Stimulated activated CD4-positive, alpha-beta T cell treated with anti-CD3 and anti-CD28 coated beads, TNF-alpha, amount 100 ng/mL, for 1 hour (primary cell): ENCODE results near the gene SSTR3.

ENCODE experiments used
- DNase-seq, 3 donors: peaks; one replicate each; pipeline ENCODE4 v3.0.0-alpha.2; 2020; ENCODE audit warnings: low read depth in 3 of 3, low spot score in 1 of 3

Gene SSTR3

DNA sequence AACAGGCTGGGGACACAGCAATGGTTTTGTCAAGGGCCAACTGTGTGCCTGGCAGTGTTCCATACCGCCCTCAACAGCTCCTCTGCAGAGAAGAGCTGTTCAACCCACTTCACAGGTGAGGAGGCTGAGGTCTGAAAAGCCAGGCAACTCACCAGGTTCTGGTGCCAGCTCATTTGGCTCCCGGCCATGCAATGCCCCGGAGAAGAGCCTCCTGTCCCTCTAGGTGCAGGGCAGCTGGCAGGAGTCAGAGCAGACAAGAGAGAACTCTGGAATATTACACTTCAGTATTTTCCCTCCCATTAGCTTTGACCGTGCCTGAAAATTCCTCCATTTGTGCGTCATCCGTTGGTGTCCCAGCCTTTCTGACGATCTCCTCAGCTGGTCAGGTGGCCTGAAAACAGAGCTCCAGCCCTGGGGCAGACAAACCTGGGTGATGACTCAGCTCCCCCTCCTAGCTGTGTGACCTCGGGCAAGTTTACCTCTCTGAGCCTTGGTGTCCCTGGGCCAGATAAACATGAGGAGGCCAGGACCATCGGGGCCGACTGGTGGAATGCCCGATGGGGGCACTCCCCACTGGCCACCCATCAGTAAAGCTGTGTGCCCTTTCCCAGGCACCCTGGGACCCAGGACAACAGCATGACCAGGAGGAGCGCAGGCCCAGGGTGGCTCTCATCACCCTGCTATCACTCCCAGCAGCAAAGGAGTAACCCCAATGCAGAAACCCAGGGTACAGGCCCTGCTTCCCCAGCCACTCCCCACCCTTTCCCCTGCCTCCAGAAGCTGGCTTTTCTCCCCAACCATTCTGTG lies 14.6 kb downstream of the SSTR3 start:
- DNase-seq, result no peak

DNA sequence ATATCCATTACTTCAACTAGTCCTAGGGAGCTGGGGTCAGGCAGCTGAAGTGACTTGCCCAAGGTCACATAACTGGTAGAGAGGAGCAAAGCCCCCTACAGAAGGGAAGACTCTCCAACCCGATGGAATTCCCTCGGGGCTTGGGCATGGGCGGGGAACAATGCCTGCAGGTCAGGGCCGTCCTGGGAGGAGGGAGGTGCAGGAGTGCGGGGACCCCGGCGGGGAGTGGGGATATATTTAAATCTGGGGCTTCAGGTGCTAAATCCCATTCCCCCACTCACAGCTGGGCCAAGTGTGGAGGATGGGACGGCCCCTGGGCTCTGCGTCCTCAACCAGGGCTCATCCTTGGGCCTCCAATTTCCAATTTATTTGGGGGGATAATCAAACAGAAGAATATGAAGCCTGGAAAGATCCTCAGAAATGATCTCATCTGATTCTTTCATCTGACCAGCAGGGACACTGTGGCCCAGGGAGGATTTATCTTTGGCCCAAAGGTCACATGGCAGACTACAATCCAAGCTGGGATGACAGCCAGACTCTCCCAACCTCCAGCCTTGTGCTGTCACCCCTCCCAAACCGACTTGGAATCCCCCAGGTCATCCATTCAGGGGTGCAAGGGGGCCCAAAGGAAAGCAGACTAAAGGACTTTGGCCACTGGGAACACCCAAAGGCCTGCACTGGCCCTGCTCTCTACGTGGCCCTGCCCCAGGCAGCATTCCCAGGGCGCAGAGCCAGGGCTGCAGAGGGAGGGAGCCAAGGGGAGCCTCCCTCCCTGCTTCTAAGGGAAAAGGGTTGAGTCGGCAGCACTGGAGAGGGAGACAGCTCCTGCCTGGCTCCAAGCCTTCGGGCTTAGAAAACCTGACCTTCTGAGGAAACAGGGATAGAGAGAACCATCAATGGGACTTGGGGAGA lies 15.5 kb downstream of the SSTR3 start:
- no peak for DNase-seq

DNA sequence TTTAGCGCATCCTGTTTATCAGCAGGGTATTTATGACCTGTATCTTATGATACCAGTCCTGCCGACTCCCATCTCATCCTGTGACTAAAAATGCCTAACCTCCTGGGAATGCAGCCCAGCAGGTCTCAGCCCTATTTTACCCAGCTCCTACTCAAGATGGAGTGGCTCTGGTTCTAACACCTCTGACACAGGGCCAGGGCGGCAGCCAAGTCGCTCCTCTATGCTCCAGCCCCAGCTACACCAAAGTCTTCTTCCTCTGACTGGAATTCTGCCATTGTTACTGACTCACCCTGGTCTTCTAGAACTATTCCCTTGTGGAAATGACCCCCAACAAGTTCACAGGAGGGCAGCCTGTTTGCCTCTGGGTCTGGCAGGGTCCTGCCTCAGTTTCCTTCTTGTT lies 16.4 kb downstream of the SSTR3 start:
- no peak for DNase-seq

DNA sequence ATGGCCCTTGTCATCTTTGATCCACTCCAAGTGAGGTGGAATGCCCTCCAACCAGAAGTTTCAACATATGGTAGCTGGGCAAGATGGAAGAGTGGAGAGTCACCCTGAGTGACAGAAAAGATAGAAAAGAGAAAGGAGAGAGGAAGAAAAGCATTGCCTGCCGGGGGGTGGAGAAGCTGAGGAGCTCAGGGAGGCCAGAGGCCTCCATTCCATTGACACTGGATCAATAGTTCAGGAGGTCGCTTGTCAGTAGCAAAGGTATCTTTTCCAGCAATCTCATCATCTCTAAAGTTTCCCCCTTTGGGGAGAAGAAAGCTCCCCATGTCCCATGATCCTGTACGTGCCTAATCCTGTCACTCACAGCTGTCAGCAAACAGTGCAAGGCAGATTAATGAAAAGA lies 17.5 kb downstream of the SSTR3 start:
- DNase-seq, result no peak

DNA sequence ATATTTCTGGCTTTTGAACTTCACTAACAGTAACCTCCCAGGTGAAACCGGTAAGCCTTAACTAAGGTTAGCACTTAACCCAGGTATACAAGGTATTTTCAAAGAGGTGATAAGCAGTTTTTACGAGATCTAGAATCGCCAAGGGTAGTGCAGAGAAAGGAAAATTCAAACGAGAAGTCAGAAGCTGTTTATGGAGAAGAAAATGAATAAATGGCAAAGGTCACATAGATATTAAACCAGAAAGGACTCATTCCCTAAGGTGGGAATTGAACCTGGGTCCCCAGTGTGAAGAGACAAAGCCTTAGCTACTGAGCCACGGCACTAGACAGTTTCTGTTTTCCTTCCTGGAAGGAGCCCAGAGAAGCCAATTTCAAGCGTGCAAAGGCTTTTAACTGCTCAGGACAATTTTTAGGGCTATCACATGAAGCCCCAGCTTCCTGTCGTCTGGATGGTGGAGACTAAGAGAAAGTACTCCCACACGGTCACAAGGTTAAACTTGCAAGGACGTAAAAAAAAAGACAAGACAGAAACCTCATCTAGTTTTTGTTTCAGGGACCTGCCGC lies 18.6 kb downstream of the SSTR3 start:
- DNase-seq, result no peak

DNA sequence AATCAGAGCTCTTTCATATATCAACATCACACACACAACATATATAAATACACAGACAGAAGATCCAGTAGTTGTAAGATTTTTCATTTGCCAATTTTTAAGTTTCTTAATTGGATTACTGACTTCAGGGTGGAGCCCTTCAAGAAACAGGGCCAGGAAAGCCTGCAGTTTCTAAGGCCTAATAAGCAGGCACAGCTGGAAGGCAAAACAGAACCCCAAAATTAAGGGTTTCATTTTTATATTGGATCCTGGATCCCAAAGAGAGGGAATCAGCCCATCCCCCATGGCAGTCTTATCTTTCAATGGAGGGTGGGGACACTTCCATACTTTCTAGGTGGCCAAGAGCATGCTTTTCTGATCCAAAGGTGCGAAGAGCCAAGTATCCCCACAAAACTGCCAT lies 19.5 kb downstream of the SSTR3 start:
- DNase-seq, result no peak

DNA sequence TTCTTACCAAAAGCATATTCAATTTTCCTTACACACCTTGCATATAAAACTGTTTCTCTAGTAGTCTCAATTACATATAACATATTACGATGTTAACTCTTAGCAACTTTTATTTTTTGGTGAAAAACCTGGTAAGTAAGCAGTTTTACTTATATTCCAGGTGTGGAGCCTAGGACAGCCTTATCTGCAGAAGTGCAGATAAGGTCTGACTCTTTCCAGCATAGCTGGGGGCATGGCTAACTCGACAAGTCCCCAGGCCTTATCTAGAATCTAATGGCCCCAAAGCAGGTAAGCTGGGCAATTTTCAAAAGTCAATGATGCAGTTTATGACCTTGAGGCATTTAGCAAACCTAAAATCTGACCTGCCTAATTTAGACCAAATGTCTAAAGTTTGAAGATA lies 20.1 kb downstream of the SSTR3 start:
- DNase-seq, result no peak

DNA sequence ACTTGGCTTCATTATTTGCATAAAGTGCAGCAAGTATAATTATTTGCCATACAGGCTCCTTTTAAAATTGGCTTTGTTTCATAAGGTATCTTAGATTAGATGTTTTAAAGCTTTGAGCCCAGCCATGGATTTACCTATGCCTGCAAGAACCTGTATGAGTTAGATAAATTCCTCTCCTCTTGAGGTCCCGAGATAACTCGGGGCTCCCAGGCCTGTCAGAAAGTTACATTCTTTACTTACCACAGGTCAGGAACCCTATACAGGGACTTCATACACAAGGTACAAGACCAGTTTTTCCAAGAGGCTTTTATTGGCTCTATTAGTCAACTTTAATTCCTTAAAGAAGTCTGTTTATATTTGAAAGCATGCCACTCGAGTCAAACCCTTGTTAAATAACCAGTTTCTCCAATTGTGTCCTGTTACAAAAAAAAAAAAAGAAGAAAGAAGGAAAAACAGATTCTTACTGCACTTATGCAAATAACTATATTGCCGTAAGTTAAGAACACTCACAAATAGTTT lies 22.0 kb downstream of the SSTR3 start:
- no peak for DNase-seq

DNA sequence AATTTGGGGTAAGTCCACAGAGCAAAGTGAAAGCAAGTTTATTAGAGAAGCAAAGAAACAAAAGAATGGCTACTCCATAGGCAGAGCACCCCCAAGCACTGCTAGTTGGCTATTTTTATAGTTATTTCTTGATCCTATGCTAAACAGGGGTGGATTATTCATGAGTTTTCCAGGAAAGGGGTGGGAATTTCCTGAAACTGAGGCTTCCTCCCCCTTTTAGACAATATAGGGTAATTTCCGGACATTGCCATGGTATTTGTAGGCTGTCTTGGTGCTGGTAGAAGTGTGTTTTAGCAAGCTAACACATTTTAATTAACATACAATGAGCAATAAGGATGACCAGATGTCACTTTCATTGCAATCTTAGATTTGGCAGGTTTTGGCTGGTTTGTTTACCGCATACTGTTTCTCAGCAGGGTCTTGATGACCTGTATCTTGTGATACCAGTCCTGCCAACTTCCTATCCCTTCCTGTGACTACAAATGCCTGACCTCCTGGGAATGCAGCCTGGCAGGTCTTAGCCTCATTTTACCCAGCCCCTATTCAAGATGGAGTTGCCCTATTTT lies 23.3 kb downstream of the SSTR3 start:
- DNase-seq, result no peak

DNA sequence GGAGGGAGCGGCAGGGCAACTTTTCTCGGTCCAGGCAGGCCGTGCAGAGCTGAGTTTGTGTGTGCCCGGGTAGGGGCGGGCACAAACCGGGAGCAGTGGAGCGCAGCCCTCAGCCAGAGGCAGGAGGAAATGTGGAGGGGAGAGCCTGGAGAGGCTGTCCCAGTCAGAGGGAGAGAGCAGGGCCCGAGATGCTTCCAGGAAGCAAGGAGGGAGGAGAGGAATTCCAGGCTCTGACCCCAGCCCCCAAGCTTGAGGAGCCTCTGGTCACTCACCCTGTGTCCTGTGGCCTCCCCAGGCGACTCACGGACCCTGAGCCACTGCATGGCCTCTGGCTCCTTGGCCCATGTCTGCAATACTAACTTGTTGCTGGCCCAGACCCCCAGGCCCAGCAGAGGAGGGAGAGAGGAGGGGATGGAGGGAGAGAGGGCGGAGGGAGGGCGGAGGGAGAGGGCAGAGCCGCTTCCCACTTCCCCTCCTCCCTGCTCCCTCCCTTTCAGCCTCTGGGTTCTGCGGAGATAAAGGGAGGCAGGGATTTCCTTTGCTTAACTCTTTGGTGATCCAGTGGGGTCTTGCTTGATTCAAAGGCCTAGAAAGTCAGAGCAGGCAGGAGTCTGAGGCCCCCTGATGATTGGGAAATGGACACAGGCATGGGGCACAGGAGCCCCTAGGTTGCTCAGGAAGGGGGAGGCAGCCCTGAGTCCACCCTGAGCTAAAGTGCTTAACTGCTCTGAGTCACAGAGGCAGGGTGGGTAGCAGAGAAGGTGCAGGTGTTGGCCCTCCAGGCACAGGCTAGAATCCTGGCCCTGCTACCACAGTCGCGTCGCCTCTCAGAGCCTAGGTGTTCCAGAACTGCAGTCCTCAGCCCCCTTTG lies 24.2 kb downstream of the SSTR3 start, which contains the start of gene C1QTNF6:
Gene C1QTNF6 (minus strand): TSS at position 357 of the 871 bp plus-strand sequence. CDS start 34 bp downstream, at position 323.
- no peak for DNase-seq

DNA sequence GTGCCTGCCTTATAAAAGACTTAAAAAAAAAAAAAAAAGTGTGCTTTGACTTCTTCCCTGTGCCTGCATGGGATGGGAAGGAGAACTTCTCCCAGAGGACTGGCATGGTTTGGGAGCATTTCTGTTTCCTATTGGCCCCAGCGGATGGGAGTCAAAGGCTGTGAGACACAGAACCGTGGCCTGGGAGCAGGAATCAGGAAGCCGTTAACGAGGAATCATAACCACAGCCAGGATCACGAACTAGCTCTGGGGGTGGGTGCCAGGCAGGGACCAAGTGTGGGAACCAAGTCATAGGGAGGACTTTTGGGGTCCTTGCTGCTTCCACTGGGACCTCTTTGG lies 24.8 kb downstream of the SSTR3 start:
- DNase-seq, result no peak

DNA sequence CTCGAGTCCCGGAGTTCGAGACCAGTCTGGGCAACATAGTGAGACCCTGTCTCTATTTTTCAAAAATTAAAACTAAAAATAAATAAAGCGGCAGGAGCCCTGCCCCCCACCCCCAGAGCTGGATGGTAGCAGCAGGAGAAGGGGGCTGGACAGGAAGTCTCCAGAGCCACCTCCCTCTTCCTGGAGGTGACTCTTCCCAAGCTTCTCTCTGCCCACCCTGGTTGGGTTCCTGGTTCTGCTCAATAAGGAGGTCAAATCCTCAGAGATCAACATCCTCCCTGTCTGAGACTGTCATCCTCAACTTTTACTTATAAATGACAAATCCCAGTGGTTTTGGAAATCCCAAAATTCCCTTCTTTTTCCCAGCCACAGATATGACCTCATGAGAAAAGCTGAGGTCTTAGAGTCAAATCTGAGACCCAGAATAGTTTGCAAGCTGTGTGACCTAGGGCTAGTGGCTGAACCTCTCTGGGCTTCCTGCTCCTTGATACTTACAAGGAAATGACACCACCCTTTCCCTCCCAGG lies 25.2 kb downstream of the SSTR3 start:
- no peak for DNase-seq

DNA sequence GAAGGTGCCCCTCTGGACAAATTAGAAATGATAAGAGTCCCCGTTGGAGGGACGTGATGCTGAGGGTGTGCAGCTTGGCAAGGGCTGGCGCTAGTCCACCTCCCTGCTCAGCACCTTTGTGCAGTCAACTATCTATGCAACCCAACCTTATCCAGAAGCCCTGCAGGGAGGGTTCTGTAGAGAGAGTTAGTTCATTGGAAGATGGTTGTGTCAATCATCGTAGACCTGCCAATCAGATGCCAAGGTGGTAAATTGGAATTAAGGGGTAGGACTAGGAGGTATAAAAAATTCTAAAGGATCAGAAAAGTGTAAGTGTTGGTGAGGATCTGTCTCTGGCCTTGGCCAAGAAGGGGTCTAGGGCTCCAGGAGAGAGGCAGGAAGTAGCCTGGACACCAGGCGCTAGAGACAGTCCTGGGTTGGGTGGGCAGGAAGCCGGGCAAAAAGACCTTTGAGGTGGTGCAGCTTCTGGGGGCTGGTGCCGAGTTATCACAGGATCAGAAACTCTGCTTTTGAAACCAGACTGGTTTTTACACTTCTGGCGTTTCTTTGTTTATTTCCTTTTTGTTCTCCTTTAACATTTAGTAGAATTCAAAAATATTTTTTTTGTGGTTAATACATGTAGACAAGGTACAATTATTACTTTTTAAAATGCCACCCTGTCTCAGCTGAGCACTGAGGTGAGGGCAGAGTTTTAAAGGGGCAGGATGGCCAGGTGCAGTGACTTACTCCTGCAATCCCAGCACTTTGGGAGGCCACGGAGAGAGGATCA lies 25.9 kb downstream of the SSTR3 start:
- DNase-seq, result no peak

DNA sequence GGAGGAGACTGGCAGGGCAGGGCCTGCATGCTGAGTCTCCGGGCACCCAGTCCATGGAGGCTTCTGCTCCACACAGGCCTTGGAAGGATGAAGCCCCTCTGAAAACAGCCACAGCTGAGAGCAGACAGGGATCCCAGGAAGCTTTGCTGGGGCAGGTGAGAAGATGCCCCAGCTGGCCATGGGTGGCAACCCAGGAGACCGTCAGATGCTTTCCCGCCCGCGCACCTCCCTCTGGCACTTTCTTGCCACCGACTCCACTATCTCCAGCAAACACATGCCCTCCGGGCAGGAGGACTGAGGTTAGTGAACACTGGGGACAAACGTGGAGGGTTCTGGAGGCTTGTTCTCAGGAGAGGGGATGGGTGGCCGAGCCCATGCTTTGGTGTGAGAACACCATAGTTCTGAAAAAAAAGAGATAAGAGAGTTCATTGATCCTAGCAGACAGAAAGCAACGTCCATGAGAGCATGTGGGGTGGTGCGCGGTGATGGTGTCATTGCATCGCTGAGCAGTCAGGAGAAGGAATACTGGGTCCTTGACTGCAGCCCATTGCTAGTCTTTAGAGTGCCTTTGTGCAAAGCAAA lies 26.5 kb downstream of the SSTR3 start:
- DNase-seq, result no peak

DNA sequence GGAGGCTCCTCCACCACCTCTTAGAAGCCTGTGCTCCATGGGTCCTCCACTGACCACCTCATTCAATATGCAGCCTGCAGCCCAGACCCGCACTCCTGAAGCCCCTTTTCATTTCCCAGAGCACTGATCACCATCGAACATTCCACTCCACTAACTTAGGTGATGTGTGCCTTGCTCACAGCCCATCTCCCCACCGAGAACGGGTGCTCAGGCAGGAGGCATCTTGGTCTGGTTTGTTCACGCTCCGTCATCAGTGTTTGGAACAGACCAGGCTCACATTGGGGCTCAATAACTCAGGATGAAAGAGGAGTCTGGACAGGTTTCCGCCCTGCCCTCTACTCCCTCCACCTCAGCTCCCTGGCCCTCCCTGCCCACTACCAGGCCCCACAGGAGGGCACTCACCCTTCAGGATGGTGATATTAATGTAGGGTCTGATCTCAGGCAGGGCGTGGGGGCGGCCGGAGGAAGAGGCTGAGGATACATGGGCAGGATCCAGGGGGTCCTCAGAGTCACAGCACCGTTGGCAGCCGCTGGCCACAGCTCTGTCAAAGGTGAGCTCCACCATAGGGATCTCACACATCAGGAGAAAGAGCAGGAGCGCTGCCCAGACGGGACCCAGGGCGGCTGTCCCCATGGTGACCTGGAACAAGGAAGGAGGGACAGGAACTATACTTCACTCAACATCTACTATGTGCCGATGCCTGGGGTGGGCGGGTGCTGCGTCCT lies 27.3 kb downstream of the SSTR3 start:
- DNase-seq, result no peak

DNA sequence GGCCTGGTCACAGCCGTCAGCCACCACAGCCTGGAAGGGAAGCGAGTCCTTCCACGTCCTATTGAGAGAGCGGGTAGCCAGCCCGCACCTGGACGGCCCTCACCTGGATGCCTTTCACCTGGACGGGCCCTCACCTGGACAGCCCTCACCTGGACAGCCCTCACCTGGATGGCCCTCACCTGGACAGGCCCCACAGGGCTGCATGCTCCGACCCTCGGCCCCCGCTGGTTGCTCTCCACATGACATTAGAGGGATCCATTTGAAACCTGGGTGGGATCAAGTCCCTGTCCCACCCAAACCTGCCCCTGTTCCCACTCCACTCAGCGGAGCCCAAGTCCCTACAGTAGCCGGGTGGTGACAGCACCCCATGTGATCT lies 27.9 kb downstream of the SSTR3 start:
- DNase-seq, result no peak

DNA sequence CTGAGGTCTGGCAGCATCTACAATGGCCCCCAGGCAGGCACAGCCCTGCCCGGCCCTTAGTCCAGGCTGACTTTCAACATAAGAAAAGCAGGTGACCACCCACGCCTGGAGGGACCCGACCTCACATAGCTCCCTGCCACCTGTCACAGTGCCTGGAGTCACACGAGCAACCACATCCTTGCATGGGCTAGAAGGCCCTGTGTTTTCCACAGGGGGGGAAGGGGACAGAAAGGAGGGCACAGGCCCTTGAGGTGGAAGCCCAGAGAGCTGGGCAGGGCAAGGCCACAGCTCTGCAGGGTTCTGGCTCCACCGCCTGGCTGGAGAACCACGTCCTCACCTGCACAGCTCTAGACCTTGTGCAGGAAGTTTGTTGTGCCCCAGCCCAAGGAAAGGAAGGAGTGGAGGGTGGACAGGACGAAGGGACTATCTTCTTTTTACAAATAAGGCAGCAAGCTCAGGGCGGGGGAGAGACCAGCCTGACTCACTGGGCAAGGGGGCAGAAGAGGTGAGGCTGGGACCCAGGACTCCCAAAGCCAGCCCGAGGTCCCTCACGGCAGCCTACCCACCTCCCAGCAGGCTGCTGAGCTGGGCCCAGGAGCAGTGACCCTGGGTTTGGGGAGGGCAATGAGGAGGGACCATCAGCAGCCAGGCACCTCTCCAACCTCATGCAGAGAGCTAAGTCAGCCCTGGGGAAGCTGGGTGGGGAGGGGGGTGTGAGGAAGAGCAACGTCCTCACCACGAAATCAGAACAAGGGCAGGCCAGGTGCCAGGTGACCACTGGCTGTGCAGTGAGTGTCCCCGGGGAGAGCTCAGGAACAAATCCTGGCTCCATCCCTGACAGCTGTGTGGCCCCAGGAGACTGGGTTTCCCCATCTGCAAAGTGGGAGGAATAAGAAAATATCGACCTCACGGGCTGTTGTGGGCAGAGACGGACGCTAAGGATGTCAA lies 28.6 kb downstream of the SSTR3 start:
- DNase-seq, result no peak

DNA sequence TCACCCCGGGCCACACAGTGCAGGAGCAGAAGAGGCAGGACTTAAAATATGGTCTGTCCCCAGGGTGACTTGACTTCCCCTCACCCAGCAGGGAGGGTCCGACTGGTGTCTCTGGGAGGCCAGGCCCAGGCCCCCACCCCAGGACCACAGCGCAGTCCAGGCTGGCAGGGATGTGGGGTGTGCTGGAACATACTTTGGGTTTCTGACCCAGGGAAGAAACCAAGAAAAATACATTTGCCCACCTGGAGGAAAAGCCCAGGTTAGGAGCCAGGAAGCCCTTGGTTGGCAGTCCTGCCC lies 29.4 kb downstream of the SSTR3 start:
- no peak for DNase-seq
